ENCODE results near the gene FGGY. TPM values are rescaled to one million over a fixed set of nuclear protein-coding genes. Genes with fewer than 3 reads are reported as not detected.
A peak's percentile ranks its signal among the peaks of the same experiment; 100 is the strongest.

Gene FGGY
- total RNA-seq, 1 experiment from 2014 or later, result 6.4 TPM

DNA sequence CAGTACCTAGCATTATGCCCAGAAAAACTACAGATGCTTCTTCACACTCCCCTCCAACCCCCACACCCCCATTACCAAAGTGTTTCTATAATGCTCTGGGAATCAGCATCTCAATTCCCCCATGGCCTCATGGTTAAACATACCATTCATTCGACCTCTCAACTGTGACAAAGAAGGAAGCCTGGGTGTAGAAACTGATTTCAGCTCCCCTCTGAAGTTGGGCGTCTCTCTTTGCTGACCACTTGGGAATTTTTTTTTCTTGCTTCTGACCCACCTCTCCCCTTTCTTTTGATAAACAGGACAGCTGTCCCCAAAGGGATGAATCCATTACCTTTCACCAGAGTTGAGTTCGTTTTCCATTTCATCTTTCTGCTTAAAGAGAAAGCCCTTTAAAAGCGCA is 401.5 kb downstream of the FGGY start:
- Mint-ChIP-seq H3K27me3 (ENCODE audit: insufficient read depth, unreplicated experiment) (no peaks in the 10 kb centered on the region), H3K4me1 (ENCODE audit: low read depth, unreplicated experiment) (no peaks in the 10 kb centered on the region), H3K36me3 (ENCODE audit: insufficient read depth, unreplicated experiment) (no peaks in the 10 kb centered on the region), H3K9me3 (ENCODE audit: unreplicated experiment) (peaks cover 5% of the 10 kb centered on the region), H3K4me3 (ENCODE audit: unreplicated experiment) (no peak overlapping the region), H3K27ac (ENCODE audit: unreplicated experiment) (no peak overlapping the region)
- H3K36me3 ChIP-seq (ENCODE audit: control insufficient read depth, insufficient read depth, low read length), result no peaks in the 10 kb centered on the region
- H3K9me3 ChIP-seq, result no peaks in the 10 kb centered on the region
- TF ChIP-seq CTCF (IDR thresholded peaks at IDR 0.05; ENCODE audit: insufficient read depth in 1 of 2, low read depth in 1 of 2, low read length in 1 of 2, severe bottlenecking in 1 of 2, unreplicated experiment in 1 of 2), result no peak
- POLR2A ChIA-PET, result no interaction called here
- intact Hi-C loops (cut with micrococcal nuclease; ENCODE audit: unreplicated experiment), result loop anchor here (2.0 to 5.0 kb wide), 4 partner anchors 60 to 914 kb away; partner anchors contain the start of genes FGGY and JUN
- no peak for DNase-seq
- no peaks in the 10 kb centered on the region for H3K27me3 ChIP-seq (replicated peaks; ENCODE audit: control insufficient read depth, insufficient read depth, low read length)
- H3K4me1 ChIP-seq, result no peaks in the 10 kb centered on the region
- CTCF ChIA-PET, result interaction anchor here (1.0 kb wide), 1 partner anchor 61 kb away, joined by 4 read pairs; no protein-coding TSS in a partner anchor
- no TSS peak for BruUV-seq (replicated peaks)
- no peak overlapping the region for H3K4me3 ChIP-seq (ENCODE audit: low read depth, low read length)

- TF ChIP-seq CTCF (IDR thresholded peaks at IDR 0.05; ENCODE audit: insufficient read depth in 1 of 2, low read depth in 1 of 2, low read length in 1 of 2, severe bottlenecking in 1 of 2, unreplicated experiment in 1 of 2), result peak; percentile 59 to 72
- Mint-ChIP-seq H3K4me1 (ENCODE audit: low read depth, unreplicated experiment) (peaks cover 6% of the 10 kb centered on the region), H3K27me3 (ENCODE audit: insufficient read depth, unreplicated experiment) (no peaks in the 10 kb centered on the region), H3K27ac (ENCODE audit: unreplicated experiment) (no peak overlapping the region), H3K4me3 (ENCODE audit: unreplicated experiment) (no peak overlapping the region), H3K9me3 (ENCODE audit: unreplicated experiment) (no peaks in the 10 kb centered on the region), H3K36me3 (ENCODE audit: insufficient read depth, unreplicated experiment) (peaks cover 5% of the 10 kb centered on the region)
- intact Hi-C loops (cut with micrococcal nuclease; ENCODE audit: unreplicated experiment), result loop anchor here (1.0 to 5.0 kb wide), 5 partner anchors 59 to 959 kb away; partner anchors contain the start of genes FGGY and JUN
- CTCF ChIA-PET, result interaction anchor here (1.0 kb wide), 1 partner anchor 60 kb away, joined by 4 read pairs; no protein-coding TSS in a partner anchor
- H3K36me3 ChIP-seq (ENCODE audit: control insufficient read depth, insufficient read depth, low read length), result no peaks in the 10 kb centered on the region
- BruUV-seq (replicated peaks), result no TSS peak
- peak in 1 of 2 experiments; percentile 11 for DNase-seq
- H3K4me1 ChIP-seq, result no peaks in the 10 kb centered on the region
- H3K4me3 ChIP-seq (ENCODE audit: low read depth, low read length), result no peak overlapping the region
- no peaks in the 10 kb centered on the region for H3K27me3 ChIP-seq (replicated peaks; ENCODE audit: control insufficient read depth, insufficient read depth, low read length)
- no peaks in the 10 kb centered on the region for H3K9me3 ChIP-seq
- POLR2A ChIA-PET, result no interaction called here
These were observed 402.4 kb downstream of the FGGY start for GRCh38 chr1:59699227-59699847.

DNA sequence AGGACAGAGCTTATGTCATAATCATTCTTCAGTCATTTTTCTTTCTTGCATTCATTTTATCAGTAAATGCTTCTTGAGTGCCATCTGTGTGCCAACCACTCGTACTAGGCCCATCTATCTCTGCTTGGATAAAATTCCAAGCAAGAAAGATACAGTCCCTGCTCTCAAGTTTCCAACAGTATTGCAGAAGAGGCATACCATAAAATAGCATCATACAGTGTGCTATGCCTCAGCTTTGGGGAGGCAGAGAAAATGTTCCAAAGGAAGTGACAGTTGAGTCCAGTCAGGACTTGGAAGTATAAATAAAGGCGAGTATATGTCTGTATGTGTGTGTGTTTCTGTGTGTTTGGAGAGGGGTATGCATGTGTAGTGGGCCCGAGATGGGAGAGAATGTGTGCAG is 404.5 kb downstream of the FGGY start:
- no peaks in the 10 kb centered on the region for H3K27me3 ChIP-seq (replicated peaks; ENCODE audit: control insufficient read depth, insufficient read depth, low read length)
- TF ChIP-seq CTCF (IDR thresholded peaks at IDR 0.05; ENCODE audit: insufficient read depth in 1 of 2, low read depth in 1 of 2, low read length in 1 of 2, severe bottlenecking in 1 of 2, unreplicated experiment in 1 of 2), result no peak
- BruUV-seq (replicated peaks), result no TSS peak
- no peaks in the 10 kb centered on the region; the same call in 1 of the 2 replicates for H3K4me1 ChIP-seq
- POLR2A ChIA-PET, result no interaction called here
- no peak overlapping the region for H3K27ac Mint-ChIP-seq (ENCODE audit: unreplicated experiment)
- no peak overlapping the region for H3K4me3 ChIP-seq (ENCODE audit: low read depth, low read length)
- H3K9me3 Mint-ChIP-seq (ENCODE audit: unreplicated experiment), result no peaks in the 10 kb centered on the region
- CTCF ChIA-PET, result no interaction called here
- peaks cover 5% of the 10 kb centered on the region for H3K36me3 Mint-ChIP-seq (ENCODE audit: insufficient read depth, unreplicated experiment)
- peaks cover 12% of the 10 kb centered on the region for H3K4me1 Mint-ChIP-seq (ENCODE audit: low read depth, unreplicated experiment)
- no peak for DNase-seq
- intact Hi-C loops (cut with micrococcal nuclease; ENCODE audit: unreplicated experiment), result no loop called here
- no peaks in the 10 kb centered on the region for H3K27me3 Mint-ChIP-seq (ENCODE audit: insufficient read depth, unreplicated experiment)
- no peak overlapping the region for H3K4me3 Mint-ChIP-seq (ENCODE audit: unreplicated experiment)
- H3K36me3 ChIP-seq (ENCODE audit: control insufficient read depth, insufficient read depth, low read length), result no peaks in the 10 kb centered on the region
- no peaks in the 10 kb centered on the region for H3K9me3 ChIP-seq

Data from Caco-2 (cell line).